HepG2 (cell line): ENCODE results near the gene SAE1. TPM values are rescaled to one million over a fixed set of nuclear protein-coding genes. Genes with fewer than 3 reads are reported as not detected.

ENCODE experiments used
- CREB1 ChIP-seq, 2 experiments: fragments of 450-650 bp in 1 of 2; IDR thresholded peaks; 2 replicates each; pipeline ENCODE4 v1.6.1; 2016 to 2017; ENCODE audit warnings: control low read depth in 1 of 2, mild to moderate bottlenecking in 1 of 2, missing compliant biosample characterization in 1 of 2, missing genetic modification characterization in 1 of 2
- ELF1 ChIP-seq: sonication (generic); formaldehyde crosslinking; IDR thresholded peaks from 2 replicates; pipeline ENCODE4 v1.4.0; 2020; ENCODE audit warnings: missing genetic modification reagents
- GATAD1 ChIP-seq: IDR thresholded peaks from 2 replicates; pipeline ENCODE4 v1.6.1; 2016; ENCODE audit warnings: missing genetic modification reagents, missing compliant biosample characterization
- HDAC2 ChIP-seq: sonication (generic); formaldehyde crosslinking; IDR thresholded peaks from 2 replicates; pipeline ENCODE4 v1.4.0; 2020; ENCODE audit warnings: missing genetic modification reagents
- JUN ChIP-seq: sonication (generic); formaldehyde crosslinking; IDR thresholded peaks from 2 replicates; pipeline ENCODE4 v1.4.0; 2020; ENCODE audit warnings: mild to moderate bottlenecking, missing genetic modification reagents
- LCORL ChIP-seq, 2 experiments: fragments of 450-650 bp in 1 of 2; sonication (generic) in 1 of 2; formaldehyde crosslinking in 1 of 2; IDR thresholded peaks; 2 replicates each; pipeline versions ENCODE4 v1.5.0 to v1.6.1; 2017 to 2020; ENCODE audit warnings: antibody characterized with exemption in 1 of 2, missing genetic modification reagents in 1 of 2
- NR2C2 ChIP-seq: sonication (generic); formaldehyde crosslinking; IDR thresholded peaks from 2 replicates; pipeline ENCODE4 v1.4.0; 2020; ENCODE audit warnings: missing genetic modification reagents, mild to moderate bottlenecking, moderate library complexity, borderline replicate concordance
- PCBP2 ChIP-seq: fragments of 200-400 bp; formaldehyde crosslinking; optimal IDR thresholded peaks from 2 replicates; pipeline ENCODE3; 2018; ENCODE audit warnings: low read length, low read depth; ENCODE audit not compliant: poor library complexity, severe bottlenecking
- POLR2G ChIP-seq: fragments of 200-400 bp; formaldehyde crosslinking; IDR thresholded peaks from 2 replicates; pipeline ENCODE4 v1.6.1; 2018; ENCODE audit warnings: mild to moderate bottlenecking, low read depth, low read length, moderate library complexity
- ZBTB1 ChIP-seq: sonication (generic); formaldehyde crosslinking; IDR thresholded peaks from 2 replicates; pipeline ENCODE4 v1.4.0; 2020; ENCODE audit warnings: missing genetic modification reagents, borderline replicate concordance
- ZFP36L1 ChIP-seq: sonication (generic); formaldehyde crosslinking; IDR thresholded peaks from 2 replicates; pipeline ENCODE4 v1.8.0; 2022; ENCODE audit warnings: mild to moderate bottlenecking, missing genetic modification reagents, moderate library complexity
- ZFP62 ChIP-seq: sonication (generic); formaldehyde crosslinking; IDR thresholded peaks from 2 replicates; pipeline ENCODE4 v1.4.0; 2020; ENCODE audit warnings: missing genetic modification reagents
- ZNF530 ChIP-seq: sonication (generic); formaldehyde crosslinking; IDR thresholded peaks from 2 replicates; pipeline ENCODE4 v1.5.0; 2020; ENCODE audit warnings: low read depth, mild to moderate bottlenecking, missing genetic modification reagents
- ZNF747 ChIP-seq: sonication (generic); formaldehyde crosslinking; IDR thresholded peaks from 2 replicates; pipeline ENCODE4 v1.8.1; 2023; ENCODE audit warnings: missing genetic modification reagents, mild to moderate bottlenecking, borderline replicate concordance
- polyA plus RNA-seq, 8 experiments: library from polyadenylated mRNA; depleted of rRNA in 3 of 8; stranded (reverse) in 7 of 8; unstranded in 1 of 8; fragments of >200 nt; fragmentation: Illumina TruSeq in 4 of 8; extraction: Trizol in 4 of 8; gene quantifications; 2 replicates each; pipeline versions ENCODE4 v1.2.1 to v1.2.3, GENCODE V29; 2011 to 2016; ENCODE audit warnings: low read depth in 4 of 8, missing spikeins in 1 of 8, mixed read lengths in 1 of 8; ENCODE audit not compliant: insufficient read depth in 1 of 8
- total RNA-seq, 5 experiments: library from RNA; depleted of rRNA; stranded (reverse); fragments of >200 nt; fragmentation: Illumina TruSeq; extraction: Trizol; gene quantifications; 2 replicates each; pipeline ENCODE4 v1.2.3, GENCODE V29; 2016; ENCODE audit warnings: low read depth in 1 of 5
- TF ChIP-seq, protein P1 (sequence below), 2 experiments: sonication (generic) in 1 of 2; formaldehyde crosslinking in 1 of 2; IDR thresholded peaks; 2 replicates each; pipeline versions ENCODE4 v1.5.1 to v1.6.1; 2011 to 2020; ENCODE audit warnings: borderline replicate concordance in 1 of 2, low read depth in 1 of 2, low read length in 1 of 2, mild to moderate bottlenecking in 1 of 2, missing genetic modification reagents in 1 of 2, moderate library complexity in 1 of 2
- TF ChIP-seq, protein P2 (sequence below): sonication (generic); formaldehyde crosslinking; IDR thresholded peaks from 2 replicates; pipeline ENCODE4 v1.5.0; 2020; ENCODE audit warnings: missing genetic modification reagents
- TF ChIP-seq, protein P3 (sequence below): sonication (generic); formaldehyde crosslinking; IDR thresholded peaks from 2 replicates; pipeline ENCODE4 v1.4.0; 2020; ENCODE audit warnings: missing genetic modification reagents
- TF ChIP-seq, protein P4 (sequence below): sonication (generic); formaldehyde crosslinking; IDR thresholded peaks from 2 replicates; pipeline ENCODE4 v1.8.1; 2022; ENCODE audit warnings: low read depth, mild to moderate bottlenecking, missing genetic modification reagents

Gene SAE1
- total and polyA plus RNA-seq, 2 of the 13 experiments (the other 11 are each of a cell fraction or from before 2014, with no cell fraction given), result 87.6 to 197 TPM

DNA sequence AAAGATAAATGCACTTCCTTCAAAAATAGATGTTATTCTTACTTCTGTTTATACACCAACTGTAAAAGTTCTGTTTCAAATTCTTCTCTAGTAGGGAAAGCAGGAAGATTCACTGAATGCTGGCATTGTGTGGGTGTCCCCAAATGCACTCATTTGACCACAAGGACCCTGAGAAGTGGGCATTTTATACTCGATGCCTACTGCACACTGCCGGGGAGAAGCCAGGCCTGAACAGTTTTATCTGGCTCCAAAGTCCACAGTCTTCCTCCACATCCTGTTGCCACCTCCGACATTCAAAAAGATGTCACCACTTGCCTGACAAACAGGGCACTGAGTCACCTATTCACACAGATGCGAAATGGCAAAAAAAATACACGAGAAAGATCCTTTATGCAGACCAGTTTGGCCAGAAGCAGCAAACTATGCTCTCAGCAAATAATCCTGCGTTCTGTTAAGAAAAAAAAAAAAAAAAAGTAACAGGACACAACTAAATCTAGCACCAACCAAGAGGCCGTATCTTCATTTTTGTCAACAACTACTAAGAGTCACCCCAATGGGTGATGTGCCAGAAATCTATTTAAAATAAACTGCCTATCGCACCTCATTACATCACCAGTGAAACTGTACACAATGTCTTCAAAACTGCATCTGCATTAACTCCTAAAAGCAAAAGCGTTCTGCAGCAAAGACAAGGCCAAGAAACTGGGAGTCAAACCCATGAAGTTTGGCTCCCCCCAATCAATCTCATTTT lies 23.3 kb upstream of the SAE1 start (continued):
- TF ChIP-seq, protein P1, sequence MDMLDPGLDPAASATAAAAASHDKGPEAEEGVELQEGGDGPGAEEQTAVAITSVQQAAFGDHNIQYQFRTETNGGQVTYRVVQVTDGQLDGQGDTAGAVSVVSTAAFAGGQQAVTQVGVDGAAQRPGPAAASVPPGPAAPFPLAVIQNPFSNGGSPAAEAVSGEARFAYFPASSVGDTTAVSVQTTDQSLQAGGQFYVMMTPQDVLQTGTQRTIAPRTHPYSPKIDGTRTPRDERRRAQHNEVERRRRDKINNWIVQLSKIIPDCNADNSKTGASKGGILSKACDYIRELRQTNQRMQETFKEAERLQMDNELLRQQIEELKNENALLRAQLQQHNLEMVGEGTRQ (IDR thresholded peaks at IDR 0.05; ENCODE audit: low read depth, low read length), result no peak
- TF ChIP-seq, protein P1 (CRISPR knock-in tag; IDR thresholded peaks at IDR 0.05; ENCODE audit: borderline replicate concordance), result no peak
- TF ChIP-seq, protein P2, sequence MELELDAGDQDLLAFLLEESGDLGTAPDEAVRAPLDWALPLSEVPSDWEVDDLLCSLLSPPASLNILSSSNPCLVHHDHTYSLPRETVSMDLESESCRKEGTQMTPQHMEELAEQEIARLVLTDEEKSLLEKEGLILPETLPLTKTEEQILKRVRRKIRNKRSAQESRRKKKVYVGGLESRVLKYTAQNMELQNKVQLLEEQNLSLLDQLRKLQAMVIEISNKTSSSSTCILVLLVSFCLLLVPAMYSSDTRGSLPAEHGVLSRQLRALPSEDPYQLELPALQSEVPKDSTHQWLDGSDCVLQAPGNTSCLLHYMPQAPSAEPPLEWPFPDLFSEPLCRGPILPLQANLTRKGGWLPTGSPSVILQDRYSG (CRISPR knock-in tag), result 0 out of 2 replicates have a peak, but pooled peaks have one; percentile 30
- TF ChIP-seq CREB1 (IDR thresholded peaks at IDR 0.05), result no peak
- TF ChIP-seq CREB1 (CRISPR knock-in tag; IDR thresholded peaks at IDR 0.05), result peak; percentile 43; the same call in 1 of the 2 replicates
- no peak for TF ChIP-seq ZFP36L1
- TF ChIP-seq NR2C2, result peak; percentile 32; the same call in 1 of the 2 replicates
- TF ChIP-seq, protein P3, sequence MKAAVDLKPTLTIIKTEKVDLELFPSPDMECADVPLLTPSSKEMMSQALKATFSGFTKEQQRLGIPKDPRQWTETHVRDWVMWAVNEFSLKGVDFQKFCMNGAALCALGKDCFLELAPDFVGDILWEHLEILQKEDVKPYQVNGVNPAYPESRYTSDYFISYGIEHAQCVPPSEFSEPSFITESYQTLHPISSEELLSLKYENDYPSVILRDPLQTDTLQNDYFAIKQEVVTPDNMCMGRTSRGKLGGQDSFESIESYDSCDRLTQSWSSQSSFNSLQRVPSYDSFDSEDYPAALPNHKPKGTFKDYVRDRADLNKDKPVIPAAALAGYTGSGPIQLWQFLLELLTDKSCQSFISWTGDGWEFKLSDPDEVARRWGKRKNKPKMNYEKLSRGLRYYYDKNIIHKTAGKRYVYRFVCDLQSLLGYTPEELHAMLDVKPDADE, result no peak
- TF ChIP-seq ELF1 (CRISPR knock-in tag), result peak; percentile 23; the same call in 1 of the 2 replicates
- peak; percentile 69 for TF ChIP-seq JUN
- TF ChIP-seq, protein P4, sequence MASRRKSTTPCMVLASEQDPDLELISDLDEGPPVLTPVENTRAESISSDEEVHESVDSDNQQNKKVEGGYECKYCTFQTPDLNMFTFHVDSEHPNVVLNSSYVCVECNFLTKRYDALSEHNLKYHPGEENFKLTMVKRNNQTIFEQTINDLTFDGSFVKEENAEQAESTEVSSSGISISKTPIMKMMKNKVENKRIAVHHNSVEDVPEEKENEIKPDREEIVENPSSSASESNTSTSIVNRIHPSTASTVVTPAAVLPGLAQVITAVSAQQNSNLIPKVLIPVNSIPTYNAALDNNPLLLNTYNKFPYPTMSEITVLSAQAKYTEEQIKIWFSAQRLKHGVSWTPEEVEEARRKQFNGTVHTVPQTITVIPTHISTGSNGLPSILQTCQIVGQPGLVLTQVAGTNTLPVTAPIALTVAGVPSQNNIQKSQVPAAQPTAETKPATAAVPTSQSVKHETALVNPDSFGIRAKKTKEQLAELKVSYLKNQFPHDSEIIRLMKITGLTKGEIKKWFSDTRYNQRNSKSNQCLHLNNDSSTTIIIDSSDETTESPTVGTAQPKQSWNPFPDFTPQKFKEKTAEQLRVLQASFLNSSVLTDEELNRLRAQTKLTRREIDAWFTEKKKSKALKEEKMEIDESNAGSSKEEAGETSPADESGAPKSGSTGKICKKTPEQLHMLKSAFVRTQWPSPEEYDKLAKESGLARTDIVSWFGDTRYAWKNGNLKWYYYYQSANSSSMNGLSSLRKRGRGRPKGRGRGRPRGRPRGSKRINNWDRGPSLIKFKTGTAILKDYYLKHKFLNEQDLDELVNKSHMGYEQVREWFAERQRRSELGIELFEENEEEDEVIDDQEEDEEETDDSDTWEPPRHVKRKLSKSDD, result no peak
- TF ChIP-seq PCBP2, result no peak
- TF ChIP-seq GATAD1 (CRISPR knock-in tag), result peak; percentile 66
- no peak for TF ChIP-seq ZFP62 (CRISPR knock-in tag)
- TF ChIP-seq ZBTB1 (CRISPR knock-in tag), result no peak
- TF ChIP-seq ZNF747, result no peak
- TF ChIP-seq POLR2G, result peak; percentile 69
- no peak for TF ChIP-seq LCORL (IDR thresholded peaks at IDR 0.05)
- peak; percentile 83 for TF ChIP-seq LCORL (CRISPR knock-in tag; IDR thresholded peaks at IDR 0.05)
- peak; percentile 85 for TF ChIP-seq HDAC2 (CRISPR knock-in tag)
- no peak for TF ChIP-seq ZNF530 (CRISPR knock-in tag)
